SK-N-SH (cell line): ENCODE measurements around the gene MVD. TPM values are rescaled to one million over a fixed set of nuclear protein-coding genes. Genes with fewer than 3 reads are reported as not detected.

Experiments
- CTCF ChIA-PET: fragments of 300-600, 350-600 bp; formaldehyde crosslinking; extraction: SDS; loops from one replicate; lab custom pipeline; 2021; lab: Yijun Ruan, JAX
- POLR2A ChIA-PET: fragments of 350-600 bp; sonication (Branson Sonifier 250); formaldehyde crosslinking; extraction: SDS; loops from one replicate; lab custom pipeline; 2020; ENCODE audit warnings: antibody characterized with exemption, inconsistent platforms; lab: Yijun Ruan, JAX
- DNase-seq: peaks from one replicate; pipeline ENCODE4 v3.0.0; 2012
- H2AFZ ChIP-seq: fragments of 200-600 bp; sonication (generic); 2 replicates; pipeline ENCODE4 v1.8.1; 2016; ENCODE audit warnings: antibody characterized with exemption, mild to moderate bottlenecking, low read depth
- H3F3A ChIP-seq: fragments of 200-600 bp; sonication (generic); replicated peaks from 2 replicates; pipeline ENCODE3; 2016; ENCODE audit warnings: antibody characterized with exemption, mild to moderate bottlenecking; ENCODE audit not compliant: insufficient read depth
- H3K27ac ChIP-seq, 2 experiments: fragments of 200-500 bp in 1 of 2; fragments of 200-600 bp in 1 of 2; sonication (Bioruptor generic) in 1 of 2; sonication (generic), shearing (Covaris generic) in 1 of 2; 2 replicates each; pipeline versions ENCODE4 v1.5.1 to v1.6.1; 2014 to 2016; ENCODE audit warnings: low read depth in 2 of 2, inconsistent platforms in 1 of 2, low read length in 1 of 2, mild to moderate bottlenecking in 1 of 2, mixed read lengths in 1 of 2
- H3K27me3 ChIP-seq: fragments of 200-600 bp; sonication (generic), shearing (Covaris generic); 2 replicates; pipeline ENCODE4 v1.6.1; 2016; ENCODE audit warnings: mixed run types; ENCODE audit not compliant: insufficient read depth
- H3K36me3 ChIP-seq, 2 experiments: fragments of 200-500 bp in 1 of 2; fragments of 200-600 bp in 1 of 2; sonication (Bioruptor generic) in 1 of 2; sonication (generic) in 1 of 2; replicated peaks in 1 of 2; 2 replicates each; pipeline versions ENCODE3 to v1.5.1; 2014 to 2016; ENCODE audit warnings: low read length in 1 of 2, mild to moderate bottlenecking in 1 of 2; ENCODE audit not compliant: insufficient read depth in 2 of 2, control insufficient read depth in 1 of 2
- H3K4me1 ChIP-seq, 2 experiments: fragments of 200-500 bp in 1 of 2; fragments of 200-600 bp in 1 of 2; sonication (Bioruptor generic) in 1 of 2; sonication (generic), shearing (Covaris generic) in 1 of 2; 2 replicates each; pipeline versions ENCODE4 v1.5.1 to v1.6.1; 2014 to 2016; ENCODE audit warnings: low read depth in 1 of 2, low read length in 1 of 2, mixed run types in 1 of 2; ENCODE audit not compliant: insufficient read depth in 2 of 2, control insufficient read depth in 1 of 2
- H3K4me2 ChIP-seq: fragments of 200-600 bp; sonication (generic), shearing (Covaris generic); 2 replicates; pipeline ENCODE4 v1.6.1; 2017; ENCODE audit warnings: mixed run types
- H3K4me3 ChIP-seq, 2 experiments: fragments of 200-500 bp in 1 of 2; fragments of 200-600 bp in 1 of 2; sonication (Bioruptor generic) in 1 of 2; sonication (generic), shearing (Covaris generic) in 1 of 2; 2 replicates each; pipeline versions ENCODE4 v1.5.1 to v1.8.1; 2014 to 2016; ENCODE audit warnings: low read depth in 2 of 2, inconsistent platforms in 1 of 2, low read length in 1 of 2, mild to moderate bottlenecking in 1 of 2, mixed read lengths in 1 of 2, moderate library complexity in 1 of 2
- H3K79me2 ChIP-seq: fragments of 200-600 bp; sonication (generic); 2 replicates; pipeline ENCODE4 v1.8.1; 2017; ENCODE audit warnings: mild to moderate bottlenecking; ENCODE audit not compliant: insufficient read depth
- H3K9ac ChIP-seq: fragments of 200-600 bp; sonication (generic); 2 replicates; pipeline ENCODE4 v1.6.1; 2017; ENCODE audit warnings: mixed run types
- H3K9me2 ChIP-seq: fragments of 200-600 bp; sonication (generic); 2 replicates; pipeline ENCODE4 v1.6.1; 2017; ENCODE audit warnings: mixed run types
- H3K9me3 ChIP-seq: fragments of 200-600 bp; sonication (generic); 2 replicates; pipeline ENCODE4 v1.6.1; 2017; ENCODE audit warnings: mixed run types, mild to moderate bottlenecking, moderate library complexity
- H4K20me1 ChIP-seq: fragments of 200-600 bp; sonication (generic); 2 replicates; pipeline ENCODE4 v1.6.1; 2017; ENCODE audit warnings: mild to moderate bottlenecking, mixed run types; ENCODE audit not compliant: insufficient read depth
- CTCF ChIP-seq: fragments of 200-600 bp; sonication (generic); IDR thresholded peaks from 2 replicates; pipeline ENCODE4 v1.6.1; 2017; ENCODE audit warnings: antibody characterized with exemption, mild to moderate bottlenecking, moderate library complexity
- FOSL2 ChIP-seq: IDR thresholded peaks from 2 replicates; pipeline ENCODE4 v1.4.0; 2012; ENCODE audit warnings: low read depth, mild to moderate bottlenecking, moderate library complexity, borderline replicate concordance
- FOXJ3 ChIP-seq: sonication (generic); formaldehyde crosslinking; IDR thresholded peaks from 2 replicates; pipeline ENCODE4 v1.5.1; 2020; ENCODE audit warnings: mild to moderate bottlenecking, missing genetic modification reagents
- FOXM1 ChIP-seq: IDR thresholded peaks from 2 replicates; pipeline ENCODE4 v1.4.0; 2012; ENCODE audit warnings: low read depth, mild to moderate bottlenecking
- GABPA ChIP-seq: IDR thresholded peaks from 2 replicates; pipeline ENCODE4 v1.4.0; 2012; ENCODE audit warnings: low read depth, mild to moderate bottlenecking
- GATA2 ChIP-seq: sonication (generic); formaldehyde crosslinking; IDR thresholded peaks from 2 replicates; pipeline ENCODE4 v1.5.0; 2020; ENCODE audit warnings: mild to moderate bottlenecking, missing genetic modification reagents
- JUND ChIP-seq: IDR thresholded peaks from 2 replicates; pipeline ENCODE4 v1.4.0; 2012
- MEF2A ChIP-seq: IDR thresholded peaks from 2 replicates; pipeline ENCODE4 v1.4.0; 2012; ENCODE audit warnings: low read depth, borderline replicate concordance
- RFX5 ChIP-seq: IDR thresholded peaks from 2 replicates; pipeline ENCODE4 v1.6.1; 2012; ENCODE audit warnings: mild to moderate bottlenecking, improper control_type of control experiment, low read length
- YY1 ChIP-seq: IDR thresholded peaks from 2 replicates; pipeline ENCODE4 v1.4.0; 2012; ENCODE audit warnings: low read depth, mild to moderate bottlenecking
- WGBS: methylation state at CpG from one replicate; pipeline ENCODE4 v1.1.6; 2017; ENCODE audit warnings: low lambda C conversion rate; 5-methylcytosine and 5-hydroxymethylcytosine counted together
- polyA plus RNA-seq, 3 experiments: library from polyadenylated mRNA; depleted of rRNA; stranded (reverse); fragments of >200 nt; gene quantifications; 2 replicates each; pipeline ENCODE4 v1.2.3, GENCODE V29; 2012
- TF ChIP-seq, protein P1 (sequence below): IDR thresholded peaks from 2 replicates; pipeline ENCODE4 v1.4.0; 2012; ENCODE audit warnings: low read depth, borderline replicate concordance
- TF ChIP-seq, protein P2 (sequence below): IDR thresholded peaks from 2 replicates; pipeline ENCODE4 v1.6.1; 2012; ENCODE audit warnings: mild to moderate bottlenecking, low read depth, low read length, moderate library complexity

MVD gene
- polyA plus RNA-seq, 1 of the 3 experiments (the other 2 are of a cell fraction) = 15.7 TPM

- TF ChIP-seq YY1 (no peak), GABPA (no peak), RFX5 (no peak), GATA2 (CRISPR knock-in tag) (no peak), CTCF (no peak), FOXJ3 (CRISPR knock-in tag) (no peak), FOXM1 (no peak)
- TF ChIP-seq, all 33 proteins: peak for 0
Observed at GRCh38 chr16:88639231-88640038, 23.5 kb downstream of the MVD start (continued).

GRCh38 chr16:88638323-88639230 lies 24.3 kb downstream of the MVD start, which contains the start of gene IL17C:
Gene IL17C, plus strand, starts transcription at chr16:88638572. Its CDS starts 70 bp downstream, at chr16:88638642.
- no peak for DNase-seq
- Histone ChIP-seq H3K36me3 (peaks cover 0 to 3% of the 10 kb centered on the region in 2 experiments), H3K4me2 (peak within 1 kb of the TSS; percentile 37; the same call in 1 of the 2 replicates)

More at GRCh38 chr16:88638323-88639230, 24.3 kb downstream of the MVD start, which contains the start of gene IL17C:
- Histone ChIP-seq H3K9me3 (no peaks in the 10 kb centered on the region), H2AFZ (no peak within 1 kb of the TSS), H3K4me3 (no peak within 1 kb of the TSS), H3K27me3 (peaks cover 20% of the 10 kb centered on the region; the same call in 1 of the 2 replicates), H3K27ac (no peak within 1 kb of the TSS), H3F3A (no peaks in the 10 kb centered on the region), H3K4me1 (peaks cover 0 to 6% of the 10 kb centered on the region in 2 experiments; a peak in 1 of 4 replicates), H3K79me2 (no peaks in the 10 kb centered on the region), H4K20me1 (no peaks in the 10 kb centered on the region), H3K9ac (no peak within 1 kb of the TSS), H3K9me2 (no peaks in the 10 kb centered on the region)
- CTCF ChIA-PET = interaction anchor here (0.8 to 1.3 kb wide), 2 partner anchors 11 to 76 kb away, joined by 3 read pairs; no protein-coding TSS in a partner anchor
- POLR2A ChIA-PET = no interaction called here
- WGBS = 40% methylated on average over 6 of the region's 27 CpGs
- TF ChIP-seq, protein P1, sequence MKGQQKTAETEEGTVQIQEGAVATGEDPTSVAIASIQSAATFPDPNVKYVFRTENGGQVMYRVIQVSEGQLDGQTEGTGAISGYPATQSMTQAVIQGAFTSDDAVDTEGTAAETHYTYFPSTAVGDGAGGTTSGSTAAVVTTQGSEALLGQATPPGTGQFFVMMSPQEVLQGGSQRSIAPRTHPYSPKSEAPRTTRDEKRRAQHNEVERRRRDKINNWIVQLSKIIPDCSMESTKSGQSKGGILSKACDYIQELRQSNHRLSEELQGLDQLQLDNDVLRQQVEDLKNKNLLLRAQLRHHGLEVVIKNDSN = no peak
- TF ChIP-seq, protein P2, sequence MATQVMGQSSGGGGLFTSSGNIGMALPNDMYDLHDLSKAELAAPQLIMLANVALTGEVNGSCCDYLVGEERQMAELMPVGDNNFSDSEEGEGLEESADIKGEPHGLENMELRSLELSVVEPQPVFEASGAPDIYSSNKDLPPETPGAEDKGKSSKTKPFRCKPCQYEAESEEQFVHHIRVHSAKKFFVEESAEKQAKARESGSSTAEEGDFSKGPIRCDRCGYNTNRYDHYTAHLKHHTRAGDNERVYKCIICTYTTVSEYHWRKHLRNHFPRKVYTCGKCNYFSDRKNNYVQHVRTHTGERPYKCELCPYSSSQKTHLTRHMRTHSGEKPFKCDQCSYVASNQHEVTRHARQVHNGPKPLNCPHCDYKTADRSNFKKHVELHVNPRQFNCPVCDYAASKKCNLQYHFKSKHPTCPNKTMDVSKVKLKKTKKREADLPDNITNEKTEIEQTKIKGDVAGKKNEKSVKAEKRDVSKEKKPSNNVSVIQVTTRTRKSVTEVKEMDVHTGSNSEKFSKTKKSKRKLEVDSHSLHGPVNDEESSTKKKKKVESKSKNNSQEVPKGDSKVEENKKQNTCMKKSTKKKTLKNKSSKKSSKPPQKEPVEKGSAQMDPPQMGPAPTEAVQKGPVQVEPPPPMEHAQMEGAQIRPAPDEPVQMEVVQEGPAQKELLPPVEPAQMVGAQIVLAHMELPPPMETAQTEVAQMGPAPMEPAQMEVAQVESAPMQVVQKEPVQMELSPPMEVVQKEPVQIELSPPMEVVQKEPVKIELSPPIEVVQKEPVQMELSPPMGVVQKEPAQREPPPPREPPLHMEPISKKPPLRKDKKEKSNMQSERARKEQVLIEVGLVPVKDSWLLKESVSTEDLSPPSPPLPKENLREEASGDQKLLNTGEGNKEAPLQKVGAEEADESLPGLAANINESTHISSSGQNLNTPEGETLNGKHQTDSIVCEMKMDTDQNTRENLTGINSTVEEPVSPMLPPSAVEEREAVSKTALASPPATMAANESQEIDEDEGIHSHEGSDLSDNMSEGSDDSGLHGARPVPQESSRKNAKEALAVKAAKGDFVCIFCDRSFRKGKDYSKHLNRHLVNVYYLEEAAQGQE = no peak
- TF ChIP-seq JUND = no peak
- TF ChIP-seq MEF2A = no peak
- no peak for TF ChIP-seq FOSL2
- TF ChIP-seq, all 33 proteins: peak for 0
